Activated naive CD4-positive, alpha-beta T cell treated with anti-CD3 and anti-CD28 coated beads, Interleukin-2, amount 10 ng/mL, durations not matched to agents 7 days and 5 days (primary cell): ENCODE results near the gene RHO.

Source experiments
- CTCF ChIA-PET: fragments of 350-600 bp; sonication (Branson Sonifier 250); formaldehyde crosslinking; loops from one replicate; lab custom pipeline; 2021; ENCODE audit warnings: antibody characterized with exemption; lab: Charles Lee
- DNase-seq: peaks from one replicate; pipeline ENCODE4 v3.0.0-alpha.2; 2020
- H3K27ac Mint-ChIP-seq: one replicate; pipeline ENCODE4 v1.8.0; 2021; ENCODE audit warnings: mild to moderate bottlenecking, moderate library complexity, mixed read lengths
- H3K27me3 Mint-ChIP-seq: one replicate; pipeline ENCODE4 v1.8.0; 2021; ENCODE audit warnings: mild to moderate bottlenecking, mixed read lengths
- H3K36me3 Mint-ChIP-seq: one replicate; pipeline ENCODE4 v1.8.0; 2021; ENCODE audit warnings: mixed read lengths
- H3K4me1 Mint-ChIP-seq: one replicate; pipeline ENCODE4 v1.8.0; 2021; ENCODE audit warnings: mixed read lengths
- H3K4me3 Mint-ChIP-seq: one replicate; pipeline ENCODE4 v1.8.0; 2021; ENCODE audit warnings: mild to moderate bottlenecking, moderate library complexity, mixed read lengths
- H3K9me3 Mint-ChIP-seq: one replicate; pipeline ENCODE4 v1.8.0; 2021; ENCODE audit warnings: mixed read lengths

Gene RHO

GRCh38 chr3:129560269-129560787 is 31.9 kb downstream of the RHO start:
- H3K4me3 Mint-ChIP-seq, result no peak overlapping the region
- DNase-seq, result no peak
- peaks cover 4% of the 10 kb centered on the region for H3K4me1 Mint-ChIP-seq
- CTCF ChIA-PET, result no interaction called here
- no peaks in the 10 kb centered on the region for H3K9me3 Mint-ChIP-seq
- no peaks in the 10 kb centered on the region for H3K36me3 Mint-ChIP-seq
- peaks cover 35% of the 10 kb centered on the region for H3K27me3 Mint-ChIP-seq
- H3K27ac Mint-ChIP-seq, result no peak overlapping the region

GRCh38 chr3:129560911-129561594 is 32.6 kb downstream of the RHO start:
- peaks cover 4% of the 10 kb centered on the region for H3K4me1 Mint-ChIP-seq
- CTCF ChIA-PET, result no interaction called here
- H3K36me3 Mint-ChIP-seq, result no peaks in the 10 kb centered on the region
- no peak overlapping the region for H3K27ac Mint-ChIP-seq
- no peak for DNase-seq
- no peak overlapping the region for H3K4me3 Mint-ChIP-seq
- no peaks in the 10 kb centered on the region for H3K9me3 Mint-ChIP-seq
- peaks cover 32% of the 10 kb centered on the region for H3K27me3 Mint-ChIP-seq

- CTCF ChIA-PET, result no interaction called here
- Mint-ChIP-seq H3K4me1 (peaks cover 4% of the 10 kb centered on the region), H3K27ac (no peak overlapping the region), H3K36me3 (no peaks in the 10 kb centered on the region), H3K9me3 (no peaks in the 10 kb centered on the region), H3K27me3 (peaks cover 25% of the 10 kb centered on the region), H3K4me3 (no peak overlapping the region)
- DNase-seq, result no peak
Observed at GRCh38 chr3:129561619-129562248, 33.3 kb downstream of the RHO start.

DNA sequence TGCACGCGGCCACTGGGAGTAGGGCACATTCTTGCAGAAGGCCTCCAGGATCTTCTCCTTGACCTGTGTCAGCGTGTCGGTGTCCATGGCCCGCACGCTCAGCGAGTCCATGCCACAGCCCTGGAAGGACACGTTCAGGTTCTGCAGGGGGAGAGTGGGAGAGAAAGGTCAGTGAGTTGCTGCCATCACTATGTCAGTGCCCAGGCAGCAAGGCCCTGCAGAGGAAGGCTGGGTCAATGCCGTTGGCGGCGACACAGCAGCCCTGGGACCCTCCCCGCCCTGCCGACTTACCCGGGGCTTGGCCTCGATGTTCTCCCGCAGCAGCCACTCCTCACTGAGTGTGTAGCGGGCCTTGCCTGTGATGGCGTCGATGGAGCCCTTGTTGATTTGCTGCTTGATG is 34.4 kb downstream of the RHO start:
- no peak overlapping the region for H3K27ac Mint-ChIP-seq
- H3K36me3 Mint-ChIP-seq, result no peaks in the 10 kb centered on the region

GRCh38 chr3:129563332-129563731 is 34.9 kb downstream of the RHO start:
- no peak overlapping the region for H3K27ac Mint-ChIP-seq
- peaks cover 11% of the 10 kb centered on the region for H3K27me3 Mint-ChIP-seq
- H3K9me3 Mint-ChIP-seq, result no peaks in the 10 kb centered on the region
- H3K4me1 Mint-ChIP-seq, result peaks cover 1% of the 10 kb centered on the region
- H3K36me3 Mint-ChIP-seq, result no peaks in the 10 kb centered on the region
- no peak for DNase-seq
- H3K4me3 Mint-ChIP-seq, result no peak overlapping the region
- CTCF ChIA-PET, result interaction anchor here (0.5 kb wide), 1 partner anchor 17 kb away, joined by 3 read pairs; no protein-coding TSS in a partner anchor

More for the DNA sequence above, 34.4 kb downstream of the RHO start:
- no peaks in the 10 kb centered on the region for H3K9me3 Mint-ChIP-seq
- H3K4me3 Mint-ChIP-seq, result no peak overlapping the region
- peaks cover 15% of the 10 kb centered on the region for H3K27me3 Mint-ChIP-seq
- CTCF ChIA-PET, result no interaction called here
- no peak for DNase-seq
- H3K4me1 Mint-ChIP-seq, result peaks cover 4% of the 10 kb centered on the region

DNA sequence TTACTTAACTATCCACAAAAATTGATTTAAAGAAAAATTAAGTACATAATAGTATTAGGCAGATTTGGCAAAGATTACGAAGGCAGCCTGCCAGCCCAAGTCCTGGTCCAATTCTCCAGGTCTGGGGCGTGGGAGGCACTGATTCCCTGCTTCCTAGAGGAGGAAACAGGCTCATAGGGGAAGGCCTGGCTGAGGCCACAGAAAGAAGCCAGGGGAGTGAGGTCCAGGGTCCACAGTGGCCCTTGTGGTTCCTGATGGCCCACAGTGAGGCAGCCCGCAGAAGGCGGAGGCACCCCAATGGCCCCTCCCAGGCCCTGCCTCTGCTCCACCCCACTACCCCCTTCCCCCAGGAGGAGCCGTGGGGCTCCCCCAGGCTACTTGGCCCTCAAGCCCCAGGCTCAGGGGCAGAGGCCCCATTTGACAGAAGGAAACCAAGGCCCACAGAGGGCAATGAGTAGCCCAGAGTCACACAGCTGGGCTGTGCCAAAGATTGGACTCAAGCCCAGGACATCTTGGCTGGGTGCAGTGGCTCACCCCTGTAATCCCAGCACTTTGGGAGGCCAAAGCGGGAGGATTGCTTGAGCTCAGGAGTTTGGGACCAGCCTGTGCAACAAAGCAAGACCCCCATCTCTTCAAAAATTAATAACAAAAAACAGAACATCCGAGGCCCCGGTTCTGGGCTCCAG is 35.6 kb downstream of the RHO start:
- no peaks in the 10 kb centered on the region for H3K9me3 Mint-ChIP-seq

GRCh38 chr3:129564981-129565644 is 36.7 kb downstream of the RHO start:
- no peak for DNase-seq
- CTCF ChIA-PET, result no interaction called here
- Mint-ChIP-seq H3K9me3 (no peaks in the 10 kb centered on the region), H3K4me3 (no peak overlapping the region), H3K27ac (no peak overlapping the region), H3K27me3 (peaks cover 4% of the 10 kb centered on the region), H3K4me1 (no peaks in the 10 kb centered on the region), H3K36me3 (no peaks in the 10 kb centered on the region)

More for the DNA sequence above, 35.6 kb downstream of the RHO start:
- Mint-ChIP-seq H3K27me3 (peaks cover 7% of the 10 kb centered on the region), H3K27ac (no peak overlapping the region), H3K36me3 (no peaks in the 10 kb centered on the region), H3K4me1 (no peaks in the 10 kb centered on the region), H3K4me3 (no peak overlapping the region)
- DNase-seq, result no peak
- CTCF ChIA-PET, result interaction anchor here (0.5 kb wide), 1 partner anchor 18 kb away, joined by 3 read pairs; no protein-coding TSS in a partner anchor

GRCh38 chr3:129565902-129566301 is 37.5 kb downstream of the RHO start:
- H3K36me3 Mint-ChIP-seq, result no peaks in the 10 kb centered on the region
- H3K27me3 Mint-ChIP-seq, result peaks cover 4% of the 10 kb centered on the region
- DNase-seq, result no peak
- H3K4me3 Mint-ChIP-seq, result no peak overlapping the region
- H3K27ac Mint-ChIP-seq, result no peak overlapping the region
- no peaks in the 10 kb centered on the region for H3K9me3 Mint-ChIP-seq
- no peaks in the 10 kb centered on the region for H3K4me1 Mint-ChIP-seq
- CTCF ChIA-PET, result no interaction called here

DNA sequence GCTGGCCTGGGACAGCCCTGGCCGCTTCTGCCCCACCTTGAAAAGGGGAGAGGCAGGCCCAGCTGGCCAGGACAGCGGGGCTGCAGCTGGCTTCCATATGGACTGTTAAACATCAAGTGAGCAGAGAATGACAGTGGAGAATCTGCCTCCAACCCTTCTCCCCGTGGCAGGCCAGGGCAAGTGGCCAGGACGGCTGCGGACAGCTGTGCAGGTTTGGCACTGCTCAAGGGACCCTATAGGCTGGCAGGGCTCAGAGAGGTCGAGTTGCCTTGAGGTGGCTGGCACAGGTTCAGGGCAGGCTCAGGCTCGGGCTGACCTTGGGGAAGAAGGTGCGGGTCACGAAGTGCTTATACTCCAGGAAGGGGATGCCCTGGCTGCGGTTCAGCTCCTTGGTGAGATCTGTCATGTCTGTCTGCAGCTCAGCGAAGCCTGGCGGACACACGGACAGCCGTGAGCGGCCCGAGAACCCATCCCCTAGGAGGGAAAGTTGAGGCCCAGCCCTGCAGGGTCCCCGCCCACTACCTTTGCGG is 38.8 kb downstream of the RHO start:
- Mint-ChIP-seq H3K27me3 (peaks cover 4% of the 10 kb centered on the region), H3K4me3 (no peak overlapping the region), H3K4me1 (no peaks in the 10 kb centered on the region), H3K9me3 (no peaks in the 10 kb centered on the region), H3K36me3 (no peaks in the 10 kb centered on the region), H3K27ac (no peak overlapping the region)
- DNase-seq, result no peak
- CTCF ChIA-PET, result no interaction called here

DNA sequence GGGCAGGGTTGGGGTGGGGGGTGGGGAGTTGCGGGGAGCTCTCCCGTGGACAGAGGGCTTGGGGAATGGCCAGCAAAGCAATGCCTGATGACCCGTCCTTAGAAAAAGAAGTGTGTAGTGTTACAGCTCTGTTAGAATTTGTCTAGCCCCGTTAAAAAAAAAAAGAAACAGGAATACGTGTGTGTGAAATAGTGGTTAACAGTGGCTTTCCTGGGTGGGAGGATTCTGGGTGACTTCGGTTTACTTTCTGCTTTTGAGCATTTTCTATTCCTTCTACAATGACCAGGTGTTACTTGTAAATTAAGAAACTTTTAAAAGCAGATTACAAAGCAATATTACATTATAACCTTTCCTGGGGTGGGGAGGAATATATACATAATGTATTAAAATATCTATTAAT is 39.5 kb downstream of the RHO start:
- CTCF ChIA-PET, result no interaction called here

GRCh38 chr3:129569856-129570255 is 41.4 kb downstream of the RHO start:
- Mint-ChIP-seq H3K36me3 (no peaks in the 10 kb centered on the region), H3K27ac (no peak overlapping the region)

More for the DNA sequence above, 39.5 kb downstream of the RHO start:
- Mint-ChIP-seq H3K27me3 (peaks cover 4% of the 10 kb centered on the region), H3K36me3 (no peaks in the 10 kb centered on the region), H3K27ac (no peak overlapping the region), H3K4me1 (no peaks in the 10 kb centered on the region), H3K9me3 (no peaks in the 10 kb centered on the region), H3K4me3 (no peak overlapping the region)
- DNase-seq, result no peak

GRCh38 chr3:129571605-129572547 is 43.4 kb downstream of the RHO start:
- H3K4me3 Mint-ChIP-seq, result no peak overlapping the region
- H3K36me3 Mint-ChIP-seq, result no peaks in the 10 kb centered on the region
- H3K27me3 Mint-ChIP-seq, result peaks cover 8% of the 10 kb centered on the region
- CTCF ChIA-PET, result no interaction called here
- H3K4me1 Mint-ChIP-seq, result peaks cover 16% of the 10 kb centered on the region
- H3K9me3 Mint-ChIP-seq, result no peaks in the 10 kb centered on the region
- no peak overlapping the region for H3K27ac Mint-ChIP-seq
- DNase-seq, result no peak

More at GRCh38 chr3:129569856-129570255, 41.4 kb downstream of the RHO start:
- H3K9me3 Mint-ChIP-seq, result no peaks in the 10 kb centered on the region
- H3K27me3 Mint-ChIP-seq, result peaks cover 8% of the 10 kb centered on the region
- H3K4me1 Mint-ChIP-seq, result no peaks in the 10 kb centered on the region
- H3K4me3 Mint-ChIP-seq, result no peak overlapping the region
- CTCF ChIA-PET, result no interaction called here
- no peak for DNase-seq

- DNase-seq, result no peak
- Mint-ChIP-seq H3K27ac (no peak overlapping the region), H3K4me1 (peaks cover 19% of the 10 kb centered on the region), H3K9me3 (no peaks in the 10 kb centered on the region), H3K4me3 (no peak overlapping the region), H3K36me3 (no peaks in the 10 kb centered on the region), H3K27me3 (peaks cover 8% of the 10 kb centered on the region)
- CTCF ChIA-PET, result no interaction called here
Observed at GRCh38 chr3:129572603-129573002, 44.2 kb downstream of the RHO start.
